Measurements from ENCODE around the gene MITF. TPM values are rescaled to one million over a fixed set of nuclear protein-coding genes. Genes with fewer than 3 reads are reported as not detected.

The MITF gene
- total and polyA plus RNA-seq, 8 donors: 1.8 to 9.7 (median 5.5) TPM

DNA sequence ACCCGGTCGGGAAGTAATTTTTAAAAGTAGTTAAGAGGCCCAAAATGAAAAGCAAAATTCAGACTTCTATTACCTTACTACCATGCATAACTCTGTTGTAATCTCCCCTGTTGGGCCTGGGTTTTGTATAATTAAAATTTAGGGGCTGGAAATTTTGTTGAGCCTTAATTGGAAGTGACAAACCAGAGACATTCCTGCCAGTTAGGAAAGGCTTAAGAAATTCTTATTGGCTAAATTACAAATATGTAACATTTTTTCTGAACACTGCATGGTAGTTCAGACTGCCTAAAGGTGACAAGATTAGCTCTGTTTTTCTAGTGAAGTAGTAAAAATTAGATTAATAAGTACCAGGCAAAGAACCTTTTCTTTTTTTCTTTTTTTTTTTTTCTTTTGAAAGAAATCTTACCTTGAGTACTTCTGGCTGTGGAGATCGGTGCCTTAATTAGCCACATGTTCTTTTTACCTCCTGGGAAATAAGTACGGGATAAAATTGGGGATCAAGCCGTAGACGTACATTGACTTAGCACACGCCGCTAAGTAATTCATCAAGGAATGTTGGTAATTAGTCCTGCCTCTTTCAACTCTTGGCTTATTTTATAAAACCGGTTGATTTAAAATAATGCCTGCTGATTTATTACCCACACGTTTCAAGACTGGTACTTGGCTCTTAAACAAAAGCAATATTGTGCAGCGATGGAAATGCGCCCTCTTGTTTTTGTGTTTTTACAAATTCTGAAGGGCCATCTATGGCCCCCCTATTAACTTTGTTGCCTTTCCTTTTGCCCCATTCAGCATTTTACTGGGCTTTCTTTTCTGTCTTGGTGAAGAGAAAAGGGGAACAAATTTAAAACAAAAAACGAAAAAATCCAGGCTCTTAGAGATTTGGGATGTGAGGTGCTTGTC, 149.0 kb downstream of the MITF start:
- no peaks in the 10 kb centered on the region for H3K9me3 ChIP-seq
- peaks cover 0 to 6% (median 0%) of the 10 kb centered on the region in 3 donors for H3K4me1 ChIP-seq
- ATAC-seq (peak in 1 of 4 donors; percentile 29), FAIRE-seq (no peak), DNase-seq (no peak)
- TF ChIP-seq, protein P1, sequence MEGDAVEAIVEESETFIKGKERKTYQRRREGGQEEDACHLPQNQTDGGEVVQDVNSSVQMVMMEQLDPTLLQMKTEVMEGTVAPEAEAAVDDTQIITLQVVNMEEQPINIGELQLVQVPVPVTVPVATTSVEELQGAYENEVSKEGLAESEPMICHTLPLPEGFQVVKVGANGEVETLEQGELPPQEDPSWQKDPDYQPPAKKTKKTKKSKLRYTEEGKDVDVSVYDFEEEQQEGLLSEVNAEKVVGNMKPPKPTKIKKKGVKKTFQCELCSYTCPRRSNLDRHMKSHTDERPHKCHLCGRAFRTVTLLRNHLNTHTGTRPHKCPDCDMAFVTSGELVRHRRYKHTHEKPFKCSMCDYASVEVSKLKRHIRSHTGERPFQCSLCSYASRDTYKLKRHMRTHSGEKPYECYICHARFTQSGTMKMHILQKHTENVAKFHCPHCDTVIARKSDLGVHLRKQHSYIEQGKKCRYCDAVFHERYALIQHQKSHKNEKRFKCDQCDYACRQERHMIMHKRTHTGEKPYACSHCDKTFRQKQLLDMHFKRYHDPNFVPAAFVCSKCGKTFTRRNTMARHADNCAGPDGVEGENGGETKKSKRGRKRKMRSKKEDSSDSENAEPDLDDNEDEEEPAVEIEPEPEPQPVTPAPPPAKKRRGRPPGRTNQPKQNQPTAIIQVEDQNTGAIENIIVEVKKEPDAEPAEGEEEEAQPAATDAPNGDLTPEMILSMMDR (IDR thresholded peaks at IDR 0.05): no peak
- H3K36me3 ChIP-seq: no peaks in the 10 kb centered on the region
- 76 to 81% methylated on average over 13 of the region's 13 CpGs for WGBS, 2 donors
- H3K27ac ChIP-seq: no peak overlapping the region
- intact Hi-C loops (cut with DNase I): no loop called here
- H3K27me3 ChIP-seq: no peaks in the 10 kb centered on the region
- no peak overlapping the region for H3K4me3 ChIP-seq

GRCh38 chr3:69888943-69889315, 149.7 kb downstream of the MITF start:
- TF ChIP-seq, protein P1 (IDR thresholded peaks at IDR 0.05): no peak
- Histone ChIP-seq H3K4me1 (peaks cover 0 to 3% (median 0%) of the 10 kb centered on the region in 3 donors), H3K36me3 (no peaks in the 10 kb centered on the region), H3K27me3 (no peaks in the 10 kb centered on the region), H3K4me3 (no peak overlapping the region), H3K27ac (no peak overlapping the region), H3K9me3 (no peaks in the 10 kb centered on the region)
- no peak for FAIRE-seq
- WGBS, 2 donors: 65 to 78% methylated on average over 3 of the region's 3 CpGs
- no peak for DNase-seq
- no peak for ATAC-seq
- intact Hi-C loops (cut with DNase I): no loop called here

DNA sequence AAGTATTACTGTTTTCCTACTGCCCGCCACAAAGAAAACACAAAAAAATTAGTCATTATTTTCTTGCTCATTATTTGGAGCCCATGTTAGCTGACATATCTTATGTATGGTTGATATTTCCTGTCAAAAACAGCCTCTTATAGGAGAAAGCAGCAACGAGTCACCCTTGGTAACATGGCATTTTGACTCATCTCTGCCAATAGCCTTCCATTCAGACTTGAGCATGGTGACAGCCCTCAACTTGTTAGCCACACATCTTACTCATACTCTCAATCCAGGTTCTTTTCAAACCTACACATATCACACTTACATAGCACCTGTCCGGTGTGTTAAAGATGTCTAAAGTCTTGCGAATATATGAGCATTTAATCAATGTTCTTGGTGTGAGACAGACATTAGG, 150.8 kb downstream of the MITF start:
- WGBS, 2 donors: 96 to 98% methylated on average over 4 of the region's 4 CpGs
- Histone ChIP-seq H3K27ac (no peak overlapping the region), H3K4me1 (no peaks in the 10 kb centered on the region), H3K9me3 (no peaks in the 10 kb centered on the region), H3K4me3 (no peak overlapping the region), H3K27me3 (no peaks in the 10 kb centered on the region), H3K36me3 (no peaks in the 10 kb centered on the region)
- intact Hi-C loops (cut with DNase I): no loop called here
- no peak for ATAC-seq
- TF ChIP-seq, protein P1 (IDR thresholded peaks at IDR 0.05): no peak
- no peak for FAIRE-seq
- no peak for DNase-seq

GRCh38 chr3:69890691-69891090, 151.4 kb downstream of the MITF start:
- 94 to 96% methylated on average over 2 of the region's 2 CpGs for WGBS, 2 donors
- FAIRE-seq: no peak

More at GRCh38 chr3:69890691-69891090, 151.4 kb downstream of the MITF start:
- ATAC-seq (no peak), DNase-seq (no peak)
- Histone ChIP-seq H3K36me3 (no peaks in the 10 kb centered on the region), H3K4me3 (no peak overlapping the region), H3K27ac (no peak overlapping the region), H3K4me1 (no peaks in the 10 kb centered on the region), H3K9me3 (no peaks in the 10 kb centered on the region), H3K27me3 (no peaks in the 10 kb centered on the region)
- TF ChIP-seq, protein P1 (IDR thresholded peaks at IDR 0.05): no peak
- intact Hi-C loops (cut with DNase I): no loop called here
